ENCODE results near the gene ARHGEF11. TPM values are rescaled to one million over a fixed set of nuclear protein-coding genes. Genes with fewer than 3 reads are reported as not detected.
"Not testable (repeated sequence)": the region's sequence is repeated elsewhere in the genome, so short reads cannot be mapped to it uniquely, and the experiment has no call there.

ARHGEF11 gene
- total RNA-seq, 2 experiments from 2014 or later, result 1.4 to 1.8 TPM

DNA sequence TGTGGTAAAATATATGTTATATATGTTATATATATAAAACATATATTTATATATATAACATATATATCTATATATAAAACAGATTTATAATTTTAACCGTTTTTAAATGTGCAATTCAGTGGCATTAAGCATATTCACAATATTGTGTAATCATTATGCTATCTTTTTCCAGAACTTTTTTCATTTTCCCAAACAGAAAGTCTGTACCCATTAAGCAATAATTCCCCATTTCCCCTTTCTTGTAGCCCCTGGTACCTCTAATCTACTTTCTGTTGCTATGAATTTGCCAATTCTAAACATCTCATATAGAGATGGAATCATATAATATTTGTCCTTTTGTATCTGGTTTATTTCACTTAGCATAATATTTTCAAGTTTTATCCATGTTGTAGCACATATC, 10.7 kb upstream of the ARHGEF11 start:
- ATAC-seq (no peak), DNase-seq (no peak)
- no peak overlapping the region for H3K27ac Mint-ChIP-seq
- H3K27me3 Mint-ChIP-seq, result peaks cover 47% of the 10 kb centered on the region
- no peaks in the 10 kb centered on the region for H3K4me1 Mint-ChIP-seq (ENCODE audit: low read depth)
- POLR2A ChIA-PET, result no interaction called here
- peaks cover 10% of the 10 kb centered on the region for H3K9me3 Mint-ChIP-seq
- no peak for TF ChIP-seq CTCF (IDR thresholded peaks at IDR 0.05)
- CTCF ChIA-PET, result no interaction called here
- intact Hi-C loops (cut with micrococcal nuclease), result no loop called here
- H3K36me3 Mint-ChIP-seq (ENCODE audit: low read depth), result no peaks in the 10 kb centered on the region
- H3K4me3 Mint-ChIP-seq, result no peak overlapping the region

- H3K36me3 Mint-ChIP-seq (ENCODE audit: low read depth); H3K9me3 Mint-ChIP-seq; DNase-seq; intact Hi-C loops (cut with micrococcal nuclease); H3K4me1 Mint-ChIP-seq (ENCODE audit: low read depth); POLR2A ChIA-PET; H3K4me3 Mint-ChIP-seq; ATAC-seq; CTCF ChIA-PET; H3K27ac Mint-ChIP-seq: not testable (repeated sequence)
- H3K27me3 Mint-ChIP-seq, result peaks cover 51% of the 10 kb centered on the region
Measured at GRCh38 chr1:157055729-157056128, 10.2 kb upstream of the ARHGEF11 start.

GRCh38 chr1:157050836-157051235, 5.3 kb upstream of the ARHGEF11 start:
- Mint-ChIP-seq H3K36me3 (ENCODE audit: low read depth) (no peaks in the 10 kb centered on the region), H3K4me1 (ENCODE audit: low read depth) (peaks cover 10% of the 10 kb centered on the region), H3K4me3 (no peak overlapping the region), H3K9me3 (peaks cover 5% of the 10 kb centered on the region), H3K27me3 (peaks cover 56% of the 10 kb centered on the region), H3K27ac (no peak overlapping the region)
- ATAC-seq (no peak), DNase-seq (no peak)
- intact Hi-C loops (cut with micrococcal nuclease), result no loop called here
- TF ChIP-seq CTCF (IDR thresholded peaks at IDR 0.05), result no peak
- POLR2A ChIA-PET, result no interaction called here
- CTCF ChIA-PET, result interaction anchor here (1.2 to 1.5 kb wide), 3 partner anchors 20 to 80 kb away, joined by 3 to 4 read pairs (median 3); no protein-coding TSS in a partner anchor

GRCh38 chr1:157047062-157047410, 1.5 kb upstream of the ARHGEF11 start:
- Mint-ChIP-seq H3K9me3 (peaks cover 2% of the 10 kb centered on the region), H3K27ac (no peak overlapping the region), H3K4me1 (ENCODE audit: low read depth) (peaks cover 14% of the 10 kb centered on the region), H3K27me3 (peaks cover 63% of the 10 kb centered on the region), H3K36me3 (ENCODE audit: low read depth) (no peaks in the 10 kb centered on the region), H3K4me3 (no peak overlapping the region)
- no peak for TF ChIP-seq CTCF (IDR thresholded peaks at IDR 0.05)
- ATAC-seq (no peak), DNase-seq (no peak)
- POLR2A ChIA-PET, result no interaction called here
- intact Hi-C loops (cut with micrococcal nuclease), result no loop called here
- CTCF ChIA-PET, result interaction anchor here (0.8 kb wide), 1 partner anchor 27 kb away, joined by 3 read pairs; no protein-coding TSS in a partner anchor

DNA sequence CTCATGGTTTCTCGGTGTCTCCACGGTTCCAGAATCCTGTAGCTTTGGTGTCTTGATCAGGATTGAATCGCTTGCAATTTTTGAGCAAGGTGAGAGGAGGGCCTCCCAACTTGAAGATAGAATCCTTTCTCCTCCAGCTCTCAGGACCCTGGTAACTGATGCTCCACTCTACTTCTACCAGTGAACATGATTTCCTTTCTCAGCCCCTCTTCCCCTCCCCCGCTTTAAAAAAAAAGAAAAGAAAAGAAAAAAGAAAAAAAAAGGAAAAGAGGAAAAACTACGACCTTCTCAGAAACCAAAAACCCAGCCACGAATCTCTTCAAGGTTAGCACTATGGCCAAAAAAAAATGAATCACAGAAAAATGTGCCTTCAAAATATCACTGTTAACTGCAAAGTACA, 1.2 kb downstream of the ARHGEF11 start:
- Mint-ChIP-seq H3K4me3 (no peak overlapping the region), H3K9me3 (no peaks in the 10 kb centered on the region), H3K27me3 (peaks cover 63% of the 10 kb centered on the region), H3K27ac (no peak overlapping the region), H3K36me3 (ENCODE audit: low read depth) (no peaks in the 10 kb centered on the region), H3K4me1 (ENCODE audit: low read depth) (peaks cover 14% of the 10 kb centered on the region)
- DNase-seq, result no peak
- POLR2A ChIA-PET, result no interaction called here
- intact Hi-C loops (cut with micrococcal nuclease), result no loop called here
- no peak for TF ChIP-seq CTCF (IDR thresholded peaks at IDR 0.05)
- no peak for ATAC-seq
- CTCF ChIA-PET, result interaction anchor here (1.0 to 1.1 kb wide), 2 partner anchors 115 to 155 kb away, joined by 3 read pairs; no protein-coding TSS in a partner anchor

DNA sequence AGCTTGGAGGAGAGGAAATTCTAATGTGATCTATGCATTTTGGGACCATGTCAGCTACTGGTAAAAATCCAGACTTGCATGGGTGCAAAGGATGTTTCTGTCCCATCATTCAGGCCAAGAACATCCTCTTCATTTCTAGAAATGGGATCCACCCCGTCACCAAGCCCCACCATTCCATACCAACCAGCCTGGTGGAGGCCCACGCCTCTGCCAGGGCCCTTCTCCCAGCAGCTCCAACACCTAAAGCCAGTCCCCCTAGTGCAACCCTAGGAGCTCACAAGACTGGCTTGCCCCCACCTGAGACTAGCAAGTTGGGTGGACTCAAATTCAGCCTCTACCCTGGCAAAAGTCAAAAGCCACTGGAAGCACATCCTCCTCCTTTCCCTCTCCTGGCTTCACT, 1.9 kb downstream of the ARHGEF11 start:
- TF ChIP-seq CTCF (IDR thresholded peaks at IDR 0.05), result no peak

More for the DNA sequence above, 1.9 kb downstream of the ARHGEF11 start:
- H3K4me1 Mint-ChIP-seq (ENCODE audit: low read depth), result peaks cover 14% of the 10 kb centered on the region
- H3K27me3 Mint-ChIP-seq, result peaks cover 63% of the 10 kb centered on the region
- POLR2A ChIA-PET, result no interaction called here
- H3K9me3 Mint-ChIP-seq, result no peaks in the 10 kb centered on the region
- CTCF ChIA-PET, result interaction anchor here (1.1 kb wide), 1 partner anchor 154 kb away, joined by 3 read pairs; no protein-coding TSS in a partner anchor
- intact Hi-C loops (cut with micrococcal nuclease), result no loop called here
- H3K4me3 Mint-ChIP-seq, result no peak overlapping the region
- ATAC-seq (no peak), DNase-seq (no peak)
- H3K27ac Mint-ChIP-seq, result no peak overlapping the region
- H3K36me3 Mint-ChIP-seq (ENCODE audit: low read depth), result no peaks in the 10 kb centered on the region

Data from activated CD8-positive, alpha-beta T cell treated with anti-CD3 and anti-CD28 coated beads for 36 hours (primary cell).